NCI-H2196 (cell line): ENCODE data around the gene PPP1R26.
A peak's percentile ranks its signal among the peaks of the same experiment; 100 is the strongest.
"Not testable (repeated sequence)": the region's sequence is repeated elsewhere in the genome, so short reads cannot be mapped to it uniquely, and the experiment has no call there.

Experiments
- DNase-seq: peaks from one replicate; lab custom pipeline; 2025; ENCODE audit not compliant: unreplicated experiment; lab: John Stamatoyannopoulos, UW

The PPP1R26 gene

GRCh38 chr9:135503371-135504261, 24.0 kb downstream of the PPP1R26 start:
- DNase-seq, result no peak

- peak; percentile 50 for DNase-seq
These were observed 25.0 kb downstream of the PPP1R26 start for GRCh38 chr9:135504262-135505243.

- DNase-seq, result no peak
These were observed 26.0 kb downstream of the PPP1R26 start for GRCh38 chr9:135505406-135506187.

- DNase-seq, result no peak
These were observed 26.9 kb downstream of the PPP1R26 start for GRCh38 chr9:135506327-135507103.

- no peak for DNase-seq
These were observed 27.8 kb downstream of the PPP1R26 start for GRCh38 chr9:135507104-135508035.

- DNase-seq, result no peak
These were observed 28.7 kb downstream of the PPP1R26 start for GRCh38 chr9:135508211-135508820.

GRCh38 chr9:135509458-135509857, 29.9 kb downstream of the PPP1R26 start:
- no peak for DNase-seq

GRCh38 chr9:135512241-135512603, 32.6 kb downstream of the PPP1R26 start:
- DNase-seq, result no peak

GRCh38 chr9:135512904-135513303, 33.3 kb downstream of the PPP1R26 start:
- no peak for DNase-seq

GRCh38 chr9:135513351-135513846, 33.8 kb downstream of the PPP1R26 start:
- DNase-seq, result no peak

- DNase-seq, result not testable (repeated sequence)
These were observed 34.3 kb downstream of the PPP1R26 start for GRCh38 chr9:135513906-135514305.

- DNase-seq, result no peak
These were observed 34.9 kb downstream of the PPP1R26 start for GRCh38 chr9:135514342-135515082.

- no peak for DNase-seq
These were observed 35.7 kb downstream of the PPP1R26 start for GRCh38 chr9:135515083-135515951.

GRCh38 chr9:135516132-135516860, 36.7 kb downstream of the PPP1R26 start:
- DNase-seq, result no peak

GRCh38 chr9:135517407-135517822, 37.8 kb downstream of the PPP1R26 start:
- DNase-seq, result no peak
